HepG2 (cell line): Measurements from ENCODE around the gene GADD45B.

ENCODE experiments used
- ATF1 ChIP-seq: IDR thresholded peaks from 2 replicates; pipeline ENCODE4 v1.6.1; 2016; ENCODE audit warnings: mild to moderate bottlenecking, control low read depth
- CREB1 ChIP-seq, 2 experiments: fragments of 450-650 bp in 1 of 2; IDR thresholded peaks; 2 replicates each; pipeline ENCODE4 v1.6.1; 2016 to 2017; ENCODE audit warnings: control low read depth in 1 of 2, mild to moderate bottlenecking in 1 of 2, missing compliant biosample characterization in 1 of 2, missing genetic modification characterization in 1 of 2
- CTCF ChIP-seq: sonication (generic); formaldehyde crosslinking; IDR thresholded peaks from 2 replicates; pipeline ENCODE4 v1.5.0; 2020; ENCODE audit warnings: mild to moderate bottlenecking, missing genetic modification reagents, moderate library complexity
- EP300 ChIP-seq, 3 experiments: sonication (generic) in 1 of 3; formaldehyde crosslinking in 1 of 3; IDR thresholded peaks; 2 replicates each; pipeline versions ENCODE4 v1.5.1 to v1.6.1; 2011 to 2020; ENCODE audit warnings: low read depth in 2 of 3, low read length in 2 of 3, borderline replicate concordance in 1 of 3, improper control_type of control experiment in 1 of 3, mild to moderate bottlenecking in 1 of 3, missing genetic modification reagents in 1 of 3, moderate library complexity in 1 of 3
- FOSL2 ChIP-seq: sonication (generic); formaldehyde crosslinking; IDR thresholded peaks from 2 replicates; pipeline ENCODE4 v1.4.0; 2020; ENCODE audit warnings: missing genetic modification reagents
- FOXC1 ChIP-seq: sonication (generic); formaldehyde crosslinking; IDR thresholded peaks from 2 replicates; pipeline ENCODE4 v1.8.0; 2022; ENCODE audit warnings: mild to moderate bottlenecking, missing genetic modification reagents, borderline replicate concordance
- KLF6 ChIP-seq: IDR thresholded peaks from 2 replicates; pipeline ENCODE4 v1.8.0; 2016; ENCODE audit warnings: missing biosample characterization, missing genetic modification reagents
- PHB2 ChIP-seq: fragments of 450-650 bp; IDR thresholded peaks from 2 replicates; pipeline ENCODE4 v1.6.1; 2018; ENCODE audit not compliant: partially characterized antibody
- POLR2A ChIP-seq, 2 experiments: IDR thresholded peaks; 2 replicates each; pipeline ENCODE4 v1.6.1; 2011; ENCODE audit warnings: low read depth in 2 of 2, low read length in 2 of 2, mild to moderate bottlenecking in 1 of 2, moderate library complexity in 1 of 2; ENCODE audit not compliant: insufficient read depth in 1 of 2
- TARDBP ChIP-seq: sonication (generic); formaldehyde crosslinking; IDR thresholded peaks from 2 replicates; pipeline ENCODE4 v1.8.0; 2022; ENCODE audit warnings: mild to moderate bottlenecking, missing genetic modification reagents
- USF2 ChIP-seq, 2 experiments: sonication (generic) in 1 of 2; formaldehyde crosslinking in 1 of 2; IDR thresholded peaks; 2 replicates each; pipeline versions ENCODE4 v1.5.1 to v1.6.1; 2011 to 2020; ENCODE audit warnings: borderline replicate concordance in 1 of 2, low read depth in 1 of 2, low read length in 1 of 2, mild to moderate bottlenecking in 1 of 2, missing genetic modification reagents in 1 of 2, moderate library complexity in 1 of 2
- ZBED4 ChIP-seq: sonication (generic); formaldehyde crosslinking; IDR thresholded peaks from 2 replicates; pipeline ENCODE4 v1.4.0; 2020; ENCODE audit warnings: missing genetic modification reagents, borderline replicate concordance
- ZHX1 ChIP-seq: sonication (generic); formaldehyde crosslinking; IDR thresholded peaks from 2 replicates; pipeline ENCODE4 v1.8.1; 2022; ENCODE audit warnings: low read depth, mild to moderate bottlenecking, missing genetic modification reagents
- ZNF660 ChIP-seq: sonication (generic); formaldehyde crosslinking; IDR thresholded peaks from 2 replicates; pipeline ENCODE4 v1.5.1; 2020; ENCODE audit warnings: mild to moderate bottlenecking, low read depth, missing genetic modification reagents, borderline replicate concordance

- no peak for TF ChIP-seq ZHX1 (CRISPR knock-in tag)
- TF ChIP-seq ATF1: no peak
- no peak; a peak in 1 of 4 replicates for TF ChIP-seq POLR2A (IDR thresholded peaks at IDR 0.05; ENCODE audit: insufficient read depth in 1 of 2, low read depth in 2 of 2, low read length in 2 of 2)
- TF ChIP-seq CTCF (CRISPR knock-in tag): no peak
- TF ChIP-seq KLF6 (CRISPR knock-in tag): no peak
- TF ChIP-seq EP300 (IDR thresholded peaks at IDR 0.05; ENCODE audit: low read depth in 2 of 2, low read length in 2 of 2): no peak
- no peak for TF ChIP-seq EP300 (CRISPR knock-in tag; IDR thresholded peaks at IDR 0.05; ENCODE audit: borderline replicate concordance)
- TF ChIP-seq TARDBP (CRISPR knock-in tag): no peak
- TF ChIP-seq PHB2: no peak
- no peak for TF ChIP-seq CREB1 (IDR thresholded peaks at IDR 0.05)
- no peak for TF ChIP-seq CREB1 (CRISPR knock-in tag; IDR thresholded peaks at IDR 0.05)
- TF ChIP-seq FOXC1 (CRISPR knock-in tag): no peak
- TF ChIP-seq FOSL2 (CRISPR knock-in tag): no peak
- no peak for TF ChIP-seq ZBED4 (CRISPR knock-in tag)
- no peak for TF ChIP-seq USF2 (IDR thresholded peaks at IDR 0.05; ENCODE audit: low read depth, low read length)
- TF ChIP-seq USF2 (CRISPR knock-in tag; IDR thresholded peaks at IDR 0.05; ENCODE audit: borderline replicate concordance): no peak
- no peak for TF ChIP-seq ZNF660
Observed at GRCh38 chr19:2478756-2479555, 3.0 kb downstream of the GADD45B start.
